ENCODE data around the gene SLC37A1. TPM values are rescaled to one million over a fixed set of nuclear protein-coding genes. Genes with fewer than 3 reads are reported as not detected.

Gene SLC37A1
- total RNA-seq, 1 donor from 2014 or later: 21.6 TPM

- no peaks in the 10 kb centered on the region for H3K36me3 ChIP-seq
- TF ChIP-seq, protein P1, sequence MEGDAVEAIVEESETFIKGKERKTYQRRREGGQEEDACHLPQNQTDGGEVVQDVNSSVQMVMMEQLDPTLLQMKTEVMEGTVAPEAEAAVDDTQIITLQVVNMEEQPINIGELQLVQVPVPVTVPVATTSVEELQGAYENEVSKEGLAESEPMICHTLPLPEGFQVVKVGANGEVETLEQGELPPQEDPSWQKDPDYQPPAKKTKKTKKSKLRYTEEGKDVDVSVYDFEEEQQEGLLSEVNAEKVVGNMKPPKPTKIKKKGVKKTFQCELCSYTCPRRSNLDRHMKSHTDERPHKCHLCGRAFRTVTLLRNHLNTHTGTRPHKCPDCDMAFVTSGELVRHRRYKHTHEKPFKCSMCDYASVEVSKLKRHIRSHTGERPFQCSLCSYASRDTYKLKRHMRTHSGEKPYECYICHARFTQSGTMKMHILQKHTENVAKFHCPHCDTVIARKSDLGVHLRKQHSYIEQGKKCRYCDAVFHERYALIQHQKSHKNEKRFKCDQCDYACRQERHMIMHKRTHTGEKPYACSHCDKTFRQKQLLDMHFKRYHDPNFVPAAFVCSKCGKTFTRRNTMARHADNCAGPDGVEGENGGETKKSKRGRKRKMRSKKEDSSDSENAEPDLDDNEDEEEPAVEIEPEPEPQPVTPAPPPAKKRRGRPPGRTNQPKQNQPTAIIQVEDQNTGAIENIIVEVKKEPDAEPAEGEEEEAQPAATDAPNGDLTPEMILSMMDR (IDR thresholded peaks at IDR 0.05): no peak
- no peaks in the 10 kb centered on the region for H3K27me3 ChIP-seq
- no peak for ATAC-seq
- H3K4me1 ChIP-seq: peaks cover 10% of the 10 kb centered on the region
- peak overlapping the region; percentile 68 for H3K4me3 ChIP-seq
- intact Hi-C loops (cut with DNase I): no loop called here
- H3K27ac ChIP-seq: peak overlapping the region; percentile 38
- no peak for DNase-seq
- H3K9me3 ChIP-seq: no peaks in the 10 kb centered on the region
Observed at GRCh38 chr21:42495765-42496119, 17.9 kb upstream of the SLC37A1 start.

DNA sequence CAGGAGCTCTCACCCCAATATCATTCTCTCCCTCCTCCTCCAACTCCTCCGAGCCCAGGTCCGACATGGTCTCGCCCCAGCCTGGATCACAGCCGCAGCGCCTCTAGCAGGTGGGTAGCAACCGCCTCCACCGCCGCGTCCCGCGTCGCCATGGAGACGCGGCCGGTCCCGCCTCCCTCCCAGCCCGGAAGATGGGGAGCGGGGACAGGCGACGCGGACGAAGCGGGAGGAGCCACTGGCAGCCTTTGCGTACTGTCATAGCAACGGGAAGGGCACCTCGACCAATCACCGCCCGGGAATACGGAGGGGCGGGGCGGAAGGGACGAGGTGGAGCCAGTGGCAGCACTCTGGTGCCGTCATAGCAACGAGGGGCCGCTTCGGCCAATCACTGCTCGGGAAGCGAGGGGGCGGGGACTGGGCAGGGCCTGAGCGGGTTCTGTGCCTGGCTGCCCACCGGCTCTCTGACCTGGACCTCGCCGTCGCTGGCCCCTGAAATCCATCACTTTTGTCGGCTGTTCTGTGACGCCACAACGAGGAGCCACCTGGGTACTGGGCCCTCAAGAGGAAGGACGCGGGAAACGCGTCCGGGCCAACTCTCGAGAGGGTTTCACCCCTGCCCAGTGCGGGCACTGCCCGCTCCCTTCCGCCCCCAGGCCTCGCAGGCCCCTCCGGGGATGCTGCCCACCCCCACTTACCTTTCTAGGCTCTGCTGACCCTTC lies 17.4 kb upstream of the SLC37A1 start, which contains the start of gene RSPH1:
RSPH1 (minus strand) TSS at position 105 of the 719 bp plus-strand sequence; CDS start at position 67, 38 bp downstream.
- peak within 1 kb of the TSS; percentile 68 for H3K4me3 ChIP-seq
- TF ChIP-seq, protein P1 (IDR thresholded peaks at IDR 0.05): no peak
- peak within 1 kb of the TSS; percentile 88 for H3K27ac ChIP-seq
- intact Hi-C loops (cut with DNase I): no loop called here
- DNase-seq (peak; percentile 100), ATAC-seq (peak; percentile 99)
- no peaks in the 10 kb centered on the region for H3K27me3 ChIP-seq
- H3K9me3 ChIP-seq: no peaks in the 10 kb centered on the region
- no peaks in the 10 kb centered on the region for H3K36me3 ChIP-seq
- peaks cover 10% of the 10 kb centered on the region for H3K4me1 ChIP-seq

DNA sequence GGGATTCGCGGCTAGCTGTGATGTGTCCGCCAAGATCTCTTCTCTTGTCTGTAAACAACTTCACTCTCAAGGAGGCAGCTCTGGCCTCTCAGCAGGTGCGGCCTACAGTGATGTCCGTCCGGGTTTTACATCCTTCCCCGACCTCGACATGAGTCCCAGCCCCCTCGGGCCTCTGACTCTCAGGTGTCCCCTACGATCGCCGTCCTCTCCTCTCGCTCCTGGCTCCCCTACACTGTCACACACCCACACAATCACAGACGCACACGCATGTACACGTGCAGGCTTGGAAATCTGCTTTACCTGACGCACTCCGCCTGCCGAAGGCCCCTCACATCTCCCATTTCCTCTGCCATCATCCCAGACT lies 16.8 kb upstream of the SLC37A1 start:
- Histone ChIP-seq H3K4me3 (peak overlapping the region; percentile 68), H3K36me3 (no peaks in the 10 kb centered on the region), H3K27ac (peak overlapping the region; percentile 88), H3K9me3 (no peaks in the 10 kb centered on the region), H3K27me3 (no peaks in the 10 kb centered on the region), H3K4me1 (peaks cover 10% of the 10 kb centered on the region)
- ATAC-seq (peak; percentile 11), DNase-seq (no peak)
- intact Hi-C loops (cut with DNase I): no loop called here
- TF ChIP-seq, protein P1 (IDR thresholded peaks at IDR 0.05): no peak

- TF ChIP-seq, protein P1 (IDR thresholded peaks at IDR 0.05): no peak
- intact Hi-C loops (cut with DNase I): no loop called here
- no peak for ATAC-seq
Observed at GRCh38 chr21:42498012-42498411, 15.6 kb upstream of the SLC37A1 start.

GRCh38 chr21:42499444-42500112 lies 14.1 kb upstream of the SLC37A1 start:
- Histone ChIP-seq H3K27ac (no peak overlapping the region), H3K4me3 (no peak overlapping the region), H3K9me3 (no peaks in the 10 kb centered on the region), H3K27me3 (no peaks in the 10 kb centered on the region), H3K4me1 (peaks cover 10% of the 10 kb centered on the region), H3K36me3 (no peaks in the 10 kb centered on the region)
- intact Hi-C loops (cut with DNase I): no loop called here
- ATAC-seq (no peak), DNase-seq (no peak)
- TF ChIP-seq, protein P1 (IDR thresholded peaks at IDR 0.05): no peak

More at GRCh38 chr21:42498012-42498411, 15.6 kb upstream of the SLC37A1 start:
- no peak for DNase-seq
- no peaks in the 10 kb centered on the region for H3K36me3 ChIP-seq
- no peak overlapping the region for H3K27ac ChIP-seq
- peaks cover 10% of the 10 kb centered on the region for H3K4me1 ChIP-seq
- H3K4me3 ChIP-seq: no peak overlapping the region
- H3K9me3 ChIP-seq: no peaks in the 10 kb centered on the region
- no peaks in the 10 kb centered on the region for H3K27me3 ChIP-seq

All from upper lobe of right lung (tissue), 1 donor.